22Rv1 (cell line): ENCODE results near the gene EPHB1.
"Not testable (repeated sequence)": the region's sequence is repeated elsewhere in the genome, so short reads cannot be mapped to it uniquely, and the experiment has no call there.

Source experiments
- H3K27ac ChIP-seq: fragments of 450-650 bp; 2 replicates; pipeline ENCODE4 v1.5.1; 2017
- CTCF ChIP-seq: fragments of 450-650 bp; IDR thresholded peaks from 2 replicates; pipeline ENCODE4 v1.5.1; 2017; ENCODE audit warnings: mild to moderate bottlenecking
- ZFX ChIP-seq: fragments of 450-650 bp; IDR thresholded peaks from 2 replicates; pipeline ENCODE4 v1.6.1; 2017; ENCODE audit warnings: antibody characterized with exemption, borderline replicate concordance

The EPHB1 gene

DNA sequence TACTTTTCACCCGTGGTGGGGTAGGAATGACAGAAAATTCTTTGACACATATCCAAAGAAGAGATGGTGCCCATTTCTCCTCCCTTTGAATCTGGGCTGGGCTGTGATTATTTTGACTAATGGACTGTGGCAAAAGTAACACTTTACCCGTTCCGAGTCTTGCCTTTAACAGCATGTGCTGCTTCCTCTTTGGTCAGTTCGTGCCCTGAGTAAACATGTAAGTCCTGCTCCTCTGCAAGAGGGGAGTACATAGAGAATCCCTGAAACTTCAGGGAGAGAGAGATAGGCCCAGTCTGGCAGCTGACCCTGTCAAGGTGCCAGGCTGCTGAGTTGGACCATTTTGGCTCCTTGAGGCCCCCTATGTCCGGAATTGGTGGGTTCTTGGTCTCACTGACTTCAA is 243.1 kb downstream of the EPHB1 start:
- no peak overlapping the region for H3K27ac ChIP-seq
- no peak for TF ChIP-seq ZFX
- no peak for TF ChIP-seq CTCF

- H3K27ac ChIP-seq, result not testable (repeated sequence)
Measured at GRCh38 chr3:135039536-135039935, 244.5 kb downstream of the EPHB1 start.

DNA sequence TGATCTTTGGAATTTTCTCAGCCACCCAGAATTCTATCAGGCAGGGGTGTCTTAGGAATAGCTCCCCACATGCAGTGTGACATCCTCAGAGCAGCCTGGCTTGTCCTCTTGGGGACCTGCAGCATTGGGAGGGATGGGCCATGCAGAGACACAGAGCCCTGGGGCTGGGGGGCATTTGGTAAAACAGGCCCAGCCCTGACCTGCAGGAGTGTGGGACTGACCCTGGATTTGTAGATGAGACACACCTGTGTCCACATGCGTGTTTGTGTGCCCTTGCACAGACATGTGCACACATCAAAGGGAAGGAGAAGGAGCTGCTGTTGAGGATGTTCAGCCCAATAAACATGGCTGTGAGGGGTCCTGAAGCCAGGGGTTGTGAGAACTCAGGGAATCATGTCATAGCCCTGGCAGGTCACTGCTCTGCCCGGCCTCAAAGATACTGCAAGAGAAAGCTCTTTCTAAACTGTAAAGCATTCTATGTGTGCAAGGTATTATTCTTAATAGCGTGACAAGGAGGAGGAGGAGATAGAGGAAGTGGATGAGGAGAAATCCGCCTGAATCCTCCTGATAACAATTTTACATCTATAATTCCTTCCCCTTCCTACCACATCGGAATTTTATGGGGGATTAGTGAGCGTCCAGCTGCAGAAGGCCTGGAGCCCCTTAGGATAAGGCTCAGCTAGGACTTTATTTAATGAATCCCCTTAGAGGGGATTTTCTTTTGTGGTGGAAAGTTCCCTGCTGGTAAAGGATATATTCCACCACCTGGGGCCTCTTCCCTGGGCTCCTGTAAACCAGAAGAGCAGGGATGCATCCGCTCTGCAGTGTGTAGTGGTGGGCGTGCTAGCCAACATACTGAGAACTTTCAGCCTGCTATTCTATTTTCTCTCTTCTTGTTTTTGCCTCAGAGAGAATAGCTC is 245.5 kb downstream of the EPHB1 start:
- no peak overlapping the region for H3K27ac ChIP-seq
- TF ChIP-seq ZFX (no peak), CTCF (no peak)

DNA sequence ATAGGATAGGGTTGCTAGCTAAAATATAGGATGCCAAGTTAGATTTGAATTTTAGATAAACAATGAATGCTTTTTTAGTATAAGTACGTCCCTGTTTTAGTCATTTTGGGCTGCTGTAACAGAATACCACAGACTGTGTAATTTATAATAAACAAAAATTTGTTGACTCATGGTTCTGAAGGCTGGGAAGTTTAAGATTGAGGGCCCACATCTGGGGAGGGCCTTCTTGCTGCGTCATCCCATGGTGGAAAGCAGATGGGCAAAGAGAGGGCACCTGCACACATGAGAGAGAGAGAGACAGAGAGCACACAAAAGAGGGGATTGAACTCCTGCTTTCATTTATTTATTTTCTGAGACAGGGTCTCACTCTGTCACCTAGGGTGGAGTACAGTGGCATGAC is 246.5 kb downstream of the EPHB1 start:
- H3K27ac ChIP-seq, result no peak overlapping the region
- TF ChIP-seq ZFX, result no peak
- no peak for TF ChIP-seq CTCF

DNA sequence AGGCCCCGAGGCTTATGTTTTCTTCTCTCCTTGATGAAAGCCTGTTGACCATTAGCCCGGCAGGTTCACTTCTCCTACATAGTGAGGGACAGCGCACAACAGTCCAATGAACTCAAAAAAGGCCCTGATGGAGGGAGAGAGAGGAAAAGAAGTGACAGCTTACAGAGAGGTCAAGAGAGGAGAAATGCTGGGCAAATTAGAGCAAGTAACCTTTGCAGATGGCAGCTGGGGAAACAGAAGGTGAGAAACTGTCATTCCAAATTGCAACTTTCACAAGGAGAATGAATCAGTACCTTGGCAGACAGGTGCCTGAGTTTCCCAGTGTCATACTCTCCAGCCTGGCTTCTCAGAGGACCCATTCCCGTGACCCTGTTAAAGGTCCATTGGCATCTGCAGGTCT is 252.0 kb downstream of the EPHB1 start:
- no peak overlapping the region for H3K27ac ChIP-seq
- TF ChIP-seq ZFX, result no peak

DNA sequence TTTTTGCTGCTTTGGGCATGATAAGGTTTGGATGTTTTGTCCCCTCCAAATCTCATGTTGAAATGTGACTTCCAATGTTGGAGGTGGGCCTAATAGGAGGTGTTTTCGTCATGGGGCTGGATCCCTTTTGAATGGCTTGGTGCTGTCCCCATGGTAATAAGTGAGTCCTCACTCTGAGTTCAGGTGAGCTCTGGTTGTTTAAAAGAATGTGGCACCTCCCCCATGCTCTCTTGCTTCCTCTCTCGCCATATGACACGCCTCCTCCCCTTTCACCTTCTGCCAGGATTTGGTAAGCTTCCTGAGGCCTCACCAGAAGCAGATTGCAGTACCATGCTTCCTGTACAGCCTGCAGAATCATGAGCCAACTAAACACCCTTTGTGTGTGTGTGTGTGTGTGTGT is 255.5 kb downstream of the EPHB1 start:
- TF ChIP-seq ZFX (no peak), CTCF (no peak)

GRCh38 chr3:135051409-135051973 is 256.4 kb downstream of the EPHB1 start:
- H3K27ac ChIP-seq, result no peak overlapping the region
- TF ChIP-seq ZFX (no peak), CTCF (no peak)

More for the DNA sequence above, 255.5 kb downstream of the EPHB1 start:
- no peak overlapping the region for H3K27ac ChIP-seq

DNA sequence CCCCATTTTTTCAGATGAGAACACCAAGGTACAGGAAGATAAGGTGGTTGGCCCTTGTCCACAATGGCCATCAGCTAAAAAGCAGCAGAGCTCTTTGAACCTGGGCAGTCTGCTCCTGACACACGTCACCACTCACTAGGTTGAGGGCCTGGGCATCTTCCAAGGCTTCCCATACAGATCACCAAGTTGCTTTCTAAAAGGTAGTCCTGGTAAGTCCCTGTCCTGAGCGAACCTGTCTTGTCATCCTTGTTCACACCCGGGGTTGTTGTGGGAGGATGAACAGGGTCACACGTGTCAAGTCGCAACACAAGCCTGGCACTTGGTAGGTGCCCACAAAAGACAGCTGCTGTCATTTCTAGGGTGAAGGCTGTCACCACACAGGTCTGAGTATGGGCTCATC is 260.4 kb downstream of the EPHB1 start:
- no peak overlapping the region for H3K27ac ChIP-seq
- TF ChIP-seq ZFX (no peak), CTCF (no peak)
